HepG2 (cell line): ENCODE results near the gene TRAPPC12. TPM values are rescaled to one million over a fixed set of nuclear protein-coding genes. Genes with fewer than 3 reads are reported as not detected.
A peak's percentile ranks its signal among the peaks of the same experiment; 100 is the strongest.

Source experiments
- AHDC1 ChIP-seq: sonication (generic); formaldehyde crosslinking; IDR thresholded peaks from 2 replicates; pipeline ENCODE4 v1.5.1; 2020; ENCODE audit warnings: mild to moderate bottlenecking, missing genetic modification reagents, borderline replicate concordance
- HMG20A ChIP-seq: IDR thresholded peaks from 2 replicates; pipeline ENCODE4 v1.6.1; 2016; ENCODE audit warnings: borderline replicate concordance
- HNRNPK ChIP-seq: fragments of 200-400 bp; formaldehyde crosslinking; IDR thresholded peaks from 2 replicates; pipeline ENCODE4 v1.6.1; 2018; ENCODE audit warnings: low read length, low read depth, moderate library complexity, mild to moderate bottlenecking; ENCODE audit not compliant: poor library complexity, severe bottlenecking
- IKZF5 ChIP-seq: IDR thresholded peaks from 2 replicates; pipeline ENCODE4 v1.6.1; 2018; ENCODE audit warnings: missing genetic modification reagents, mild to moderate bottlenecking, missing compliant biosample characterization
- MAF1 ChIP-seq: sonication (generic); formaldehyde crosslinking; IDR thresholded peaks from 2 replicates; pipeline ENCODE4 v1.5.0; 2020; ENCODE audit warnings: missing genetic modification reagents, borderline replicate concordance
- MBNL3 ChIP-seq: fragments of 250-450 bp; sonication (Bioruptor Pico); conservative IDR thresholded peaks from 2 replicates; pipeline ENCODE4 v1.8.0; 2022; ENCODE audit warnings: mild to moderate bottlenecking, inconsistent platforms
- MEIS2 ChIP-seq: sonication (generic); formaldehyde crosslinking; IDR thresholded peaks from 2 replicates; pipeline ENCODE4 v1.9.0; 2021; ENCODE audit warnings: mild to moderate bottlenecking, missing genetic modification reagents
- NFKB2 ChIP-seq: sonication (generic); formaldehyde crosslinking; IDR thresholded peaks from 2 replicates; pipeline ENCODE4 v1.4.0; 2020; ENCODE audit warnings: missing genetic modification reagents, borderline replicate concordance
- NR1H2 ChIP-seq: sonication (generic); formaldehyde crosslinking; IDR thresholded peaks from 2 replicates; pipeline ENCODE4 v1.8.1; 2022; ENCODE audit warnings: low read depth, missing genetic modification reagents, borderline replicate concordance
- ONECUT2 ChIP-seq: sonication (generic); formaldehyde crosslinking; IDR thresholded peaks from 2 replicates; pipeline ENCODE4 v1.4.0; 2020; ENCODE audit warnings: missing genetic modification reagents
- SNAPC2 ChIP-seq: sonication (generic); formaldehyde crosslinking; IDR thresholded peaks from 2 replicates; pipeline ENCODE4 v1.8.1; 2022; ENCODE audit warnings: mild to moderate bottlenecking, missing genetic modification reagents
- TBP ChIP-seq: sonication (generic); formaldehyde crosslinking; IDR thresholded peaks from 2 replicates; pipeline ENCODE4 v1.5.0; 2020; ENCODE audit warnings: missing genetic modification reagents
- TFDP1 ChIP-seq: IDR thresholded peaks from 2 replicates; pipeline ENCODE4 v1.6.1; 2016; ENCODE audit warnings: missing compliant biosample characterization, missing genetic modification reagents, borderline replicate concordance
- ZMAT5 ChIP-seq: sonication (generic); formaldehyde crosslinking; IDR thresholded peaks from 2 replicates; pipeline ENCODE4 v1.5.0; 2020; ENCODE audit warnings: mild to moderate bottlenecking, low read depth, missing genetic modification reagents, borderline replicate concordance
- ZNF530 ChIP-seq: sonication (generic); formaldehyde crosslinking; IDR thresholded peaks from 2 replicates; pipeline ENCODE4 v1.5.0; 2020; ENCODE audit warnings: low read depth, mild to moderate bottlenecking, missing genetic modification reagents
- ZNF569 ChIP-seq: sonication (generic); formaldehyde crosslinking; IDR thresholded peaks from 2 replicates; pipeline ENCODE4 v1.5.0; 2020; ENCODE audit warnings: mild to moderate bottlenecking, missing genetic modification reagents, moderate library complexity, borderline replicate concordance
- ZNF576 ChIP-seq: sonication (generic); formaldehyde crosslinking; IDR thresholded peaks from 2 replicates; pipeline ENCODE4 v1.4.0; 2020; ENCODE audit warnings: mild to moderate bottlenecking, missing genetic modification reagents
- ZNF580 ChIP-seq: IDR thresholded peaks from 2 replicates; pipeline ENCODE4 v1.6.1; 2016; ENCODE audit warnings: low read depth, borderline replicate concordance
- ZNF749 ChIP-seq: sonication (generic); formaldehyde crosslinking; IDR thresholded peaks from 2 replicates; pipeline ENCODE4 v1.8.0; 2022; ENCODE audit warnings: mild to moderate bottlenecking, missing genetic modification reagents, moderate library complexity, borderline replicate concordance
- polyA plus RNA-seq, 8 experiments: library from polyadenylated mRNA; depleted of rRNA in 3 of 8; stranded (reverse) in 7 of 8; unstranded in 1 of 8; fragments of >200 nt; fragmentation: Illumina TruSeq in 4 of 8; extraction: Trizol in 4 of 8; gene quantifications; 2 replicates each; pipeline versions ENCODE4 v1.2.1 to v1.2.3, GENCODE V29; 2011 to 2016; ENCODE audit warnings: low read depth in 4 of 8, missing spikeins in 1 of 8, mixed read lengths in 1 of 8; ENCODE audit not compliant: insufficient read depth in 1 of 8
- total RNA-seq, 5 experiments: library from RNA; depleted of rRNA; stranded (reverse); fragments of >200 nt; fragmentation: Illumina TruSeq; extraction: Trizol; gene quantifications; 2 replicates each; pipeline ENCODE4 v1.2.3, GENCODE V29; 2016; ENCODE audit warnings: low read depth in 1 of 5

TRAPPC12 gene
- total and polyA plus RNA-seq, 2 of the 13 experiments (the other 11 are each of a cell fraction or from before 2014, with no cell fraction given) = 46.4 to 97.7 TPM

- TF ChIP-seq ZNF749 (CRISPR knock-in tag) = peak; percentile 92
- TF ChIP-seq MAF1 = peak; percentile 76; the same call in 1 of the 2 replicates
- peak; percentile 82; the same call in 1 of the 2 replicates for TF ChIP-seq TFDP1 (CRISPR knock-in tag)
- TF ChIP-seq MBNL3 (CRISPR knock-in tag) = no peak
- peak; percentile 87; the same call in 1 of the 2 replicates for TF ChIP-seq ZNF569
- no peak; the same call in 1 of the 2 replicates for TF ChIP-seq TBP (CRISPR knock-in tag)
- TF ChIP-seq ZNF576 (CRISPR knock-in tag) = peak; percentile 64; the same call in 1 of the 2 replicates
- TF ChIP-seq SNAPC2 (CRISPR knock-in tag) = peak; percentile 50; the same call in 1 of the 2 replicates
- no peak for TF ChIP-seq ZNF530 (CRISPR knock-in tag)
- TF ChIP-seq HNRNPK = peak; percentile 23
- TF ChIP-seq ZMAT5 (CRISPR knock-in tag) = no peak
- TF ChIP-seq HMG20A (CRISPR knock-in tag) = peak; percentile 64; the same call in 1 of the 2 replicates
- TF ChIP-seq ZNF580 (CRISPR knock-in tag) = peak; percentile 48; the same call in 1 of the 2 replicates
- TF ChIP-seq MEIS2 (CRISPR knock-in tag) = no peak
- TF ChIP-seq IKZF5 = peak; percentile 76
- TF ChIP-seq AHDC1 (CRISPR knock-in tag) = peak; percentile 72
- TF ChIP-seq NFKB2 (CRISPR knock-in tag) = peak; percentile 95
- peak; percentile 33; the same call in 1 of the 2 replicates for TF ChIP-seq NR1H2 (CRISPR knock-in tag)
- 0 out of 2 replicates have a peak, but pooled peaks have one; percentile 13 for TF ChIP-seq ONECUT2
Observed at GRCh38 chr2:3379647-3380534, at the start of gene TRAPPC12 (continued).
